PFSK-1 (cell line): ENCODE results near the gene MIAT.

Experiments used
- FOXP2 ChIP-seq: optimal IDR thresholded peaks from 2 replicates; pipeline ENCODE3; 2011; ENCODE audit warnings: borderline replicate concordance, control low read depth, inconsistent platforms; ENCODE audit not compliant: insufficient read depth; ENCODE audit errors: extremely low read length, extremely low read depth
- POLR2AphosphoS5 ChIP-seq: IDR thresholded peaks from 2 replicates; pipeline ENCODE4 v1.6.1; 2012; ENCODE audit warnings: low read depth, mild to moderate bottlenecking, control low read depth, low read length, moderate library complexity
- SIN3A ChIP-seq: IDR thresholded peaks from 2 replicates; pipeline ENCODE4 v1.6.1; 2012; ENCODE audit warnings: mild to moderate bottlenecking, low read length, moderate library complexity, borderline replicate concordance; ENCODE audit not compliant: insufficient read depth
- TAF1 ChIP-seq: IDR thresholded peaks from 2 replicates; pipeline ENCODE4 v1.6.1; 2012; ENCODE audit warnings: low read length, control low read depth, borderline replicate concordance; ENCODE audit not compliant: insufficient read depth
- TF ChIP-seq, protein P1 (sequence below), 2 experiments: IDR thresholded peaks; 2 replicates each; pipeline versions ENCODE4 v1.6.1 to v1.8.0; 2011 to 2012; ENCODE audit warnings: low read depth in 2 of 2, low read length in 2 of 2, control low read depth in 1 of 2, inconsistent platforms in 1 of 2, mild to moderate bottlenecking in 1 of 2, moderate library complexity in 1 of 2; ENCODE audit not compliant: insufficient read depth in 1 of 2

The MIAT gene

DNA sequence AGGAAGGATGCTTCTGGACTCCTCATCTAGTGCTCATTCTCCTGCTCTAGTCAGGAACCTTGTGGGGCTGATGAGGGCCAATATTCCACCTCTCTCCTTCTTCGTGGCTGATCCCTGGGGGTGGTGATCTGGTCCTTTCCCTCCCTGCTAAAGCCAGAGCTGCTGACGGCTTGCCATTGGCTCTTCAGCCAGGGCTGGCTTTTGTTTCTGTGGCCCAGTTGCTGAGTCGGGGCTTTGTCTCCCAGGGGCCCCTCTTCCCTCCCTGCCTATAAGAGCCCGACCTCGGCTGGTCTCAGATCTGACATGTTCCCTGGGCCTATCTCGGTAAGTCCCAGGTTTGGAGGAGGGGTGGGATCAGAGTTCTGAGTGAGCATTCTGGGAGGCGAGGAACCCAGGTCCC lies 35.7 kb upstream of the MIAT start, which contains the start of gene CRYBA4:
Gene CRYBA4, plus strand, starts transcription at position 301 of the 400 bp plus-strand sequence. CDS start 634 bp downstream, outside the sequence.
- TF ChIP-seq SIN3A: no peak

DNA sequence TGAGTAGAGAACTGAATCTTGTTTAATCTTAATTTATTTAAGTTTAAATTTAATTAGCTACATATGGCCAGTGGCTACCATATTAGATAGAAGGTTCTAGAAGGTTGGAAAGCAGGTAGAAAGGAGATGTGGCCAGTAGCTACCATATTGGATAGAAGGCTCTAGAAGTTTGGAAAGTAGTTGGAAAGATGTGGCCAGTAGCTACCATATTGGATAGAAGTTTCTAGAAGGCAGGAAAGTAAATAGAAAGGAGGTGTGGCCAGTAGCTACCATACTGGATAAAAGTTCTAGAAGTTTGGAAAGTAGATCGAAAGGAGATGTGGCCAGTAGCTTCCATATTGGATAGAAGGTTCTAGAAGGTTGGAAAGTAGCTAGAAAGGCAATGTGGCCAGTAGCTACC lies 33.4 kb upstream of the MIAT start:
- TF ChIP-seq, protein P1, sequence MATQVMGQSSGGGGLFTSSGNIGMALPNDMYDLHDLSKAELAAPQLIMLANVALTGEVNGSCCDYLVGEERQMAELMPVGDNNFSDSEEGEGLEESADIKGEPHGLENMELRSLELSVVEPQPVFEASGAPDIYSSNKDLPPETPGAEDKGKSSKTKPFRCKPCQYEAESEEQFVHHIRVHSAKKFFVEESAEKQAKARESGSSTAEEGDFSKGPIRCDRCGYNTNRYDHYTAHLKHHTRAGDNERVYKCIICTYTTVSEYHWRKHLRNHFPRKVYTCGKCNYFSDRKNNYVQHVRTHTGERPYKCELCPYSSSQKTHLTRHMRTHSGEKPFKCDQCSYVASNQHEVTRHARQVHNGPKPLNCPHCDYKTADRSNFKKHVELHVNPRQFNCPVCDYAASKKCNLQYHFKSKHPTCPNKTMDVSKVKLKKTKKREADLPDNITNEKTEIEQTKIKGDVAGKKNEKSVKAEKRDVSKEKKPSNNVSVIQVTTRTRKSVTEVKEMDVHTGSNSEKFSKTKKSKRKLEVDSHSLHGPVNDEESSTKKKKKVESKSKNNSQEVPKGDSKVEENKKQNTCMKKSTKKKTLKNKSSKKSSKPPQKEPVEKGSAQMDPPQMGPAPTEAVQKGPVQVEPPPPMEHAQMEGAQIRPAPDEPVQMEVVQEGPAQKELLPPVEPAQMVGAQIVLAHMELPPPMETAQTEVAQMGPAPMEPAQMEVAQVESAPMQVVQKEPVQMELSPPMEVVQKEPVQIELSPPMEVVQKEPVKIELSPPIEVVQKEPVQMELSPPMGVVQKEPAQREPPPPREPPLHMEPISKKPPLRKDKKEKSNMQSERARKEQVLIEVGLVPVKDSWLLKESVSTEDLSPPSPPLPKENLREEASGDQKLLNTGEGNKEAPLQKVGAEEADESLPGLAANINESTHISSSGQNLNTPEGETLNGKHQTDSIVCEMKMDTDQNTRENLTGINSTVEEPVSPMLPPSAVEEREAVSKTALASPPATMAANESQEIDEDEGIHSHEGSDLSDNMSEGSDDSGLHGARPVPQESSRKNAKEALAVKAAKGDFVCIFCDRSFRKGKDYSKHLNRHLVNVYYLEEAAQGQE (IDR thresholded peaks at IDR 0.05; ENCODE audit: insufficient read depth in 1 of 2, low read depth in 2 of 2, low read length in 2 of 2): no peak
- TF ChIP-seq TAF1: no peak
- TF ChIP-seq POLR2AphosphoS5: no peak

DNA sequence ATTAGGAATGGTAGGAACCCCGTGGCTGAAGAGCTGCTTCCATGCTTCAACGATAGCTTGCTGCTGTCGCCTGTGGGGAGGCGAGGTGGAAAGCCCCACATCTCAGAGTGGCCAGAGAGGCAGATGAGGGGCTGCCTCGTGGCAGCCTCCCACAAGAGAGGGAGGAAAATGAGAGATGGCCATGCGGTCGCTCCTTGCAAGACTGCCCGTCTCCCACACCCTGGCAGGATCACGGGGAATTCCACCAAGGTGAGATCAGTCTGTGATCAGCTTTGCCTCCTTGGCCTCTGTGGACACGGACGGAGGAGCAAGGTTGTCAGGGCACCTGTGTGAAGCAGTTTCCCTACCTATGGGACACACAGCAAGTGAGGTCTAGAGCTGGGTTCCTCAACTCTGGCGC lies 32.6 kb upstream of the MIAT start:
- TF ChIP-seq POLR2AphosphoS5 (no peak), TAF1 (no peak), SIN3A (no peak), FOXP2 (no peak)
- TF ChIP-seq, protein P1 (IDR thresholded peaks at IDR 0.05; ENCODE audit: insufficient read depth in 1 of 2, low read depth in 2 of 2, low read length in 2 of 2): no peak

DNA sequence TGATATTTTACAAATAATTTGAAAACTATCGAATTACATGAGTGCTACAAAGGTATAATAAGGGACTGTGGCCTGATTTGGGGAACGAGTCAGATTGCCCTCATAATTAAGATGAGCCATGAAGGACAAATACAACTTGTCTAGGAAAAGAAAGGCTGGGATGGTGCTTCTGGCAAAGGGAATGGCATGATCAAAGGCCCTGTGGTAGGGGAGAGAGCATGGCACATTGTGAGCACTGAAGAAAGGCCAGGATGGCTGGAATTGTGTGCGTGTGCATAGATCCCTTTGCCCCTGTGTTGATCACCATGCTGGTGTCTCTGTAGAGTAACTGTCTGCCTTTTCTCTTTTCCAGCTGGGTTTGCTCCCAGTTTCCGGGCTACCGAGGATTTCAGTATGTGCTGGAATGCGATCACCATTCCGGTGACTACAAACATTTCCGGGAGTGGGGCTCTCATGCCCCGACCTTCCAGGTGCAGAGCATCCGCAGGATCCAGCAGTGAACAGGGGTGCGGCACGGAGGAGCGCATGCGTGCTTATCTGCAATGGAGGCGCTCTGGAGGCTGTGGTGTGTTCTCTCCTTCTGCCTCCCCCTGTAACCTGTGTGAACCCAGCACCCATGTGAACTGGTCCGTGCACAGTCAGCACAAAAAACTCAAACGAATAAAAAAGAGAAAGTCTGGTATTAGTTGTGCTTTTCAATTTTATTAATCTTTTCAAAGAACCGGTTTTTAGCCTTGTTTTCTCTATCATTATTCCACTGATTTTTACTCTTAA lies 27.2 kb upstream of the MIAT start:
- TF ChIP-seq POLR2AphosphoS5: no peak
- TF ChIP-seq, protein P1 (IDR thresholded peaks at IDR 0.05; ENCODE audit: insufficient read depth in 1 of 2, low read depth in 2 of 2, low read length in 2 of 2): no peak
- TF ChIP-seq TAF1: no peak
- no peak for TF ChIP-seq SIN3A
- TF ChIP-seq FOXP2: no peak

DNA sequence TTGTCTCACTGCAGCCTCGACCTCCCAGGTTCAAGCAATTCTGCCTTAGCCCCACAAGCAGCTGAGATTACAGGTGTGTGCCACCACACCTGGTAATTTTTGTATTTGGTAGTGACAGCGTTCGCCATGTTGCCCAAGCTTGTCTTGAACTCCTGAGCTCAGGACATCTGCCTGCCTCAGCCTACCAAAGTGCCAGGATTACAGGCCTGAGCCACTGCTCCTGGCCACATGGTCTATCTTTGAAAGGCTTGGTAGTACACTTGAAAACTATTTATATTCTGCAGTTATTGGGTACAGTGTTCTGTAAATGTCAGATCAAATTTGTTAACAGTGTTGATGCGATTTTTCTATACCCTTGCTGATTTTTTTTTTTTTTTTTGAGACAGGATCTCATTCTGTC lies 26.1 kb upstream of the MIAT start:
- TF ChIP-seq, protein P1 (IDR thresholded peaks at IDR 0.05; ENCODE audit: insufficient read depth in 1 of 2, low read depth in 2 of 2, low read length in 2 of 2): no peak
- TF ChIP-seq POLR2AphosphoS5 (no peak), TAF1 (no peak), SIN3A (no peak), FOXP2 (no peak)
